ENCODE data around the gene ATP5MC3. TPM values are rescaled to one million over a fixed set of nuclear protein-coding genes. Genes with fewer than 3 reads are reported as not detected.

The ATP5MC3 gene
- total and polyA plus RNA-seq, 2 donors from 2014 or later: 189 to 990 TPM

DNA sequence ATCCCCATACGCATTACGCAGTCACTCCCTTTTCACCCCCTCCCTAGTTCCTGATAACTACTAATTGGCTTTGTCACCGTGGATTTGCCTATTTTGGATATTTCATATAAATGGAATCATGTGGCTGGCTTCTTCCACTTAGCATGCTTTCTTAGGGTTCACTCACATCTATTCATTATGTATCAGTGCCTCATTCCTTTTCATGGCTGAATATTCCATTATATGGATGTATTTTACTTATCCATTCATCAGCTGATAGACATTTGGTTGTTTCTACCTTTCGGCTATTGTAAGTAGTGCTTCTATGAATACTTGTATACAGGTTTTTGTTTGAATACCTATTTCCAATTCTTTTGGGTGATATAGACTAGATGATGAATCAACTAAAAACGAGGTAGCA lies 4.9 kb downstream of the ATP5MC3 start:
- peaks cover 0 to 4% (median 0%) of the 10 kb centered on the region in 3 donors for H3K4me1 ChIP-seq (ENCODE audit: control insufficient read depth in 2 of 3, insufficient read depth in 2 of 3, low read depth in 1 of 3, low read length in 3 of 3)
- TF ChIP-seq, protein P1, sequence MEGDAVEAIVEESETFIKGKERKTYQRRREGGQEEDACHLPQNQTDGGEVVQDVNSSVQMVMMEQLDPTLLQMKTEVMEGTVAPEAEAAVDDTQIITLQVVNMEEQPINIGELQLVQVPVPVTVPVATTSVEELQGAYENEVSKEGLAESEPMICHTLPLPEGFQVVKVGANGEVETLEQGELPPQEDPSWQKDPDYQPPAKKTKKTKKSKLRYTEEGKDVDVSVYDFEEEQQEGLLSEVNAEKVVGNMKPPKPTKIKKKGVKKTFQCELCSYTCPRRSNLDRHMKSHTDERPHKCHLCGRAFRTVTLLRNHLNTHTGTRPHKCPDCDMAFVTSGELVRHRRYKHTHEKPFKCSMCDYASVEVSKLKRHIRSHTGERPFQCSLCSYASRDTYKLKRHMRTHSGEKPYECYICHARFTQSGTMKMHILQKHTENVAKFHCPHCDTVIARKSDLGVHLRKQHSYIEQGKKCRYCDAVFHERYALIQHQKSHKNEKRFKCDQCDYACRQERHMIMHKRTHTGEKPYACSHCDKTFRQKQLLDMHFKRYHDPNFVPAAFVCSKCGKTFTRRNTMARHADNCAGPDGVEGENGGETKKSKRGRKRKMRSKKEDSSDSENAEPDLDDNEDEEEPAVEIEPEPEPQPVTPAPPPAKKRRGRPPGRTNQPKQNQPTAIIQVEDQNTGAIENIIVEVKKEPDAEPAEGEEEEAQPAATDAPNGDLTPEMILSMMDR (IDR thresholded peaks at IDR 0.05; ENCODE audit: borderline replicate concordance, extremely low read depth, insufficient read depth): no peak
- H3K27me3 ChIP-seq (ENCODE audit: control insufficient read depth, insufficient read depth, low read length): no peaks in the 10 kb centered on the region
- H3K9ac ChIP-seq (ENCODE audit: low read length in 3 of 3): no peak overlapping the region
- no peak overlapping the region for H3K27ac ChIP-seq (ENCODE audit: low read depth in 2 of 2, low read length in 2 of 2)
- H3K9me3 ChIP-seq (ENCODE audit: control insufficient read depth in 2 of 3, insufficient read depth in 1 of 3, low read length in 3 of 3): no peaks in the 10 kb centered on the region
- peaks cover 10 to 34% (median 18%) of the 10 kb centered on the region in 3 donors for H3K36me3 ChIP-seq (ENCODE audit: control insufficient read depth in 2 of 3, insufficient read depth in 3 of 3, low read length in 3 of 3)
- DNase-seq: no peak
- no peak for FAIRE-seq
- H3K4me3 ChIP-seq (ENCODE audit: low read length in 3 of 3): no peak overlapping the region
- intact Hi-C loops (cut with DNase I): no loop called here

DNA sequence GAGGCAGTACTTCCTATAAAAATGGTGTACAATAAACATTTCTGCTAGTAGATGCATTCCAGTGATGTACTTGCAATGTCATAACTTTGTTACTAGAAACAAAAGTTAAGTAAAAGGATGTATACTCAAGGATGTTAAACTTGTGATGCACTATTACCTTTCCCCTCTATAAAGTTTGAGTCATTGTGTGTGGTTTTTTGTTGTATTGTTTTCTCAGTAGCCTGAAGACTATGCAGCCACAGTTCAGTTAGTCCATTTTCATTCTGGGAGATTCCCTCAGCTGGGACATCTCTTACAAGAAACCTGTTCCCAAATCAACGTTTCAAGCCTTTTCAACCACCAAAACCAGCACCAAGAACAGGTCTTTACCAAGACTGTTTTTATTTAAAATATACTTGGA lies 5.6 kb downstream of the ATP5MC3 start:
- DNase-seq (no peak), FAIRE-seq (no peak)
- Histone ChIP-seq H3K36me3 (ENCODE audit: control insufficient read depth in 2 of 3, insufficient read depth in 3 of 3, low read length in 3 of 3) (peaks cover 10 to 34% (median 18%) of the 10 kb centered on the region in 3 donors), H3K4me3 (ENCODE audit: low read length in 3 of 3) (no peak overlapping the region), H3K27me3 (ENCODE audit: control insufficient read depth, insufficient read depth, low read length) (no peaks in the 10 kb centered on the region), H3K9ac (ENCODE audit: low read length in 3 of 3) (no peak overlapping the region), H3K4me1 (ENCODE audit: control insufficient read depth in 2 of 3, insufficient read depth in 2 of 3, low read depth in 1 of 3, low read length in 3 of 3) (peaks cover 0 to 4% (median 0%) of the 10 kb centered on the region in 3 donors), H3K9me3 (ENCODE audit: control insufficient read depth in 2 of 3, insufficient read depth in 1 of 3, low read length in 3 of 3) (no peaks in the 10 kb centered on the region), H3K27ac (ENCODE audit: low read depth in 2 of 2, low read length in 2 of 2) (no peak overlapping the region)
- intact Hi-C loops (cut with DNase I): no loop called here
- TF ChIP-seq, protein P1 (IDR thresholded peaks at IDR 0.05; ENCODE audit: borderline replicate concordance, extremely low read depth, insufficient read depth): no peak

DNA sequence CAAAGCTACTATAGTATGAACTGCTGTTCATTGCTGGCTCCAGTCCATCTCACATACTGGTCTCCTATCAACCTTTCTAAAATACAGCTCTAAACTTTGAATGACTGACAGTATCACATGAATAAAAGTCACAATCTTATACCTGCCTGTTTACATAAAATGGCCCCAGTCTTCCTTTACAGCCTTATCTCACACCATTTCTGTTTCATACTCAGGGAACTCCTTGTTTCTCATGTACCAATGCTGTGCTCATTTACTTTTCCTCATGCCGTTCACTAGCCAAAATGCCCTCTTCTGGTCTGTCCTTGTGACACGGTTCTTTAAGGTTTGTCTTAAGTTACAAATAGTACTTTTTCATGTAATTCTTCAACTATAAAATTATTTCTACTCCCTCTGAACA lies 6.2 kb downstream of the ATP5MC3 start:
- peaks cover 10 to 34% (median 18%) of the 10 kb centered on the region in 3 donors for H3K36me3 ChIP-seq (ENCODE audit: control insufficient read depth in 2 of 3, insufficient read depth in 3 of 3, low read length in 3 of 3)
- no peak overlapping the region for H3K4me3 ChIP-seq (ENCODE audit: low read length in 3 of 3)

More for the DNA sequence above, 6.2 kb downstream of the ATP5MC3 start:
- H3K9me3 ChIP-seq (ENCODE audit: control insufficient read depth in 2 of 3, insufficient read depth in 1 of 3, low read length in 3 of 3): no peaks in the 10 kb centered on the region
- intact Hi-C loops (cut with DNase I): no loop called here
- H3K27me3 ChIP-seq (ENCODE audit: control insufficient read depth, insufficient read depth, low read length): no peaks in the 10 kb centered on the region
- H3K27ac ChIP-seq (ENCODE audit: low read depth in 2 of 2, low read length in 2 of 2): no peak overlapping the region
- no peak for FAIRE-seq
- no peak for DNase-seq
- no peak overlapping the region for H3K9ac ChIP-seq (ENCODE audit: low read length in 3 of 3)
- H3K4me1 ChIP-seq (ENCODE audit: control insufficient read depth in 2 of 3, insufficient read depth in 2 of 3, low read depth in 1 of 3, low read length in 3 of 3): peaks cover 0 to 2% (median 0%) of the 10 kb centered on the region in 3 donors
- TF ChIP-seq, protein P1 (IDR thresholded peaks at IDR 0.05; ENCODE audit: borderline replicate concordance, extremely low read depth, insufficient read depth): no peak

All from kidney (tissue), 14 donors.